Hair follicular keratinocyte (primary cell): ENCODE measurements around the gene KCNK7. TPM values are rescaled to one million over a fixed set of nuclear protein-coding genes. Genes with fewer than 3 reads are reported as not detected.

Experiments used
- total RNA-seq: library from RNA; depleted of rRNA; stranded (reverse); fragments of >200 nt; gene quantifications from 2 replicates; pipeline ENCODE4 v1.2.3, GENCODE V29; 2015

Gene KCNK7
- 0.23 and 0.57 TPM in 2 replicates for total RNA-seq

GRCh38 chr11:65595543-65596281 is at the start of gene KCNK7:
Gene KCNK7, minus strand, starts transcription at chr11:65595800. Its CDS starts 28 bp downstream, at chr11:65595772.

GRCh38 chr11:65637794-65638419 is 42.3 kb upstream of the KCNK7 start, which contains the start of gene SIPA1:
Gene SIPA1, plus strand, starts transcription at chr11:65638101. Its CDS starts 2,821 bp downstream, at chr11:65640922.

GRCh38 chr11:65615229-65615949 is 19.8 kb upstream of the KCNK7 start, which contains the start of gene PCNX3:
Gene PCNX3, plus strand, starts transcription at chr11:65615776. Its CDS starts 536 bp downstream, at chr11:65616312.

GRCh38 chr11:65575568-65576231 is 19.9 kb downstream of the KCNK7 start, which contains the start of gene EHBP1L1:
Gene EHBP1L1, plus strand, starts transcription at chr11:65576053. Its CDS starts 250 bp downstream, at chr11:65576303.

GRCh38 chr11:65572356-65573051 is 23.1 kb downstream of the KCNK7 start, which contains the start of gene FAM89B:
Gene FAM89B, plus strand, starts transcription at chr11:65572538. Its CDS starts 132 bp downstream, at chr11:65572670.

GRCh38 chr11:65569973-65570918 is 25.4 kb downstream of the KCNK7 start, which contains the start of gene ZNRD2:
Gene ZNRD2, plus strand, starts transcription at chr11:65570477. Its CDS starts 15 bp downstream, at chr11:65570492.

GRCh38 chr11:65558002-65558929 is 37.3 kb downstream of the KCNK7 start, which contains the start of gene LTBP3:
Gene LTBP3, minus strand, starts transcription at chr11:65558359. Its CDS starts 400 bp downstream, at chr11:65557959.

Other genes with a start within 250 kb of the KCNK7 start
- 0.08 TPM in 1 of 2 replicates, not detected in the other for gene TIGD3, start 241.0 kb downstream of the KCNK7 start, total RNA-seq
- 0.23 and 1.4 TPM in 2 replicates for gene SLC25A45, start 213.2 kb downstream of the KCNK7 start, total RNA-seq
- 55.0 and 62.9 TPM in 2 replicates for gene FRMD8, start 209.2 kb downstream of the KCNK7 start, total RNA-seq
- gene NEAT1, start 173.0 kb downstream of the KCNK7 start, total RNA-seq = 4.3 and 7.9 TPM in 2 replicates
- gene MALAT1, start 96.8 kb downstream of the KCNK7 start, total RNA-seq = 636 and 1,552 TPM in 2 replicates
- 86.5 and 88.0 TPM in 2 replicates for gene SCYL1, start 70.7 kb downstream of the KCNK7 start, total RNA-seq
- 24.9 and 43.0 TPM in 2 replicates for gene LTBP3, start 37.4 kb downstream of the KCNK7 start, total RNA-seq
- gene ZNRD2, start 25.3 kb downstream of the KCNK7 start, total RNA-seq = 66.4 and 90.1 TPM in 2 replicates
- gene FAM89B, start 23.3 kb downstream of the KCNK7 start, total RNA-seq = 37.1 and 47.3 TPM in 2 replicates
- gene EHBP1L1, start 19.7 kb downstream of the KCNK7 start, total RNA-seq = 55.5 and 75.6 TPM in 2 replicates
- 34.0 and 37.3 TPM in 2 replicates for gene MAP3K11, start 18.4 kb upstream of the KCNK7 start, total RNA-seq
- 27.0 and 30.7 TPM in 2 replicates for gene PCNX3, start 20.0 kb upstream of the KCNK7 start, total RNA-seq
- gene SIPA1, start 42.3 kb upstream of the KCNK7 start, total RNA-seq = 19.0 and 19.4 TPM in 2 replicates
- gene RELA, start 67.1 kb upstream of the KCNK7 start, total RNA-seq = 51.6 and 64.1 TPM in 2 replicates
- gene KAT5, start 116.5 kb upstream of the KCNK7 start, total RNA-seq = 38.3 and 42.5 TPM in 2 replicates
- gene RNASEH2C, start 125.0 kb upstream of the KCNK7 start, total RNA-seq = 48.7 and 94.1 TPM in 2 replicates
- gene AP5B1, start 185.2 kb upstream of the KCNK7 start, total RNA-seq = 11.8 and 13.9 TPM in 2 replicates
- gene OVOL1, start 191.3 kb upstream of the KCNK7 start, total RNA-seq = 0.91 and 3.8 TPM in 2 replicates
- 0.23 TPM in 1 of 2 replicates, not detected in the other for gene SNX32, start 238.2 kb upstream of the KCNK7 start, total RNA-seq